HEK293 (cell line): ENCODE results near the gene CLCN2.

ENCODE experiments used
- CTCF ChIA-PET: fragments of 350-600 bp; formaldehyde crosslinking; extraction: SDS; loops from one replicate; lab custom pipeline; 2021; ENCODE audit warnings: antibody characterized with exemption; lab: Yijun Ruan, JAX
- POLR2A ChIA-PET: fragments of 300-600 bp; formaldehyde crosslinking; extraction: SDS; loops from one replicate; lab custom pipeline; 2020; ENCODE audit warnings: antibody characterized with exemption, inconsistent platforms; lab: Yijun Ruan, JAX
- H3K27ac ChIP-seq: fragments of 200-500 bp; sonication (Bioruptor generic); 2 replicates; pipeline ENCODE4 v1.5.1; 2014; ENCODE audit warnings: low read depth, low read length, control low read depth, inconsistent platforms; ENCODE audit errors: extremely low read depth
- H3K36me3 ChIP-seq, 2 experiments: fragments of 200-500 bp in 1 of 2; sonication (Bioruptor generic) in 1 of 2; 1 replicate in 1 of 2; 2 replicates in 1 of 2; pipeline ENCODE4 v1.5.1; 2014 to 2017; ENCODE audit warnings: inconsistent platforms in 2 of 2, low read length in 2 of 2; ENCODE audit not compliant: control insufficient read depth in 2 of 2, insufficient read depth in 1 of 2
- H3K4me1 ChIP-seq: fragments of 200-500 bp; sonication (Bioruptor generic); 2 replicates; pipeline ENCODE4 v1.5.1; 2014; ENCODE audit warnings: mild to moderate bottlenecking, low read length, inconsistent platforms; ENCODE audit not compliant: control insufficient read depth, insufficient read depth
- H3K4me3 ChIP-seq: 2 replicates; pipeline ENCODE4 v1.5.1; 2011; ENCODE audit warnings: low read depth, mild to moderate bottlenecking, control low read depth, low read length, moderate library complexity
- H3K9me3 ChIP-seq: fragments of 200-500 bp; sonication (Bioruptor generic); 2 replicates; pipeline ENCODE4 v1.5.1; 2014; ENCODE audit warnings: low read depth, low read length, inconsistent platforms; ENCODE audit not compliant: control insufficient read depth, insufficient read depth
- HOXC10 ChIP-seq: sonication (generic); formaldehyde crosslinking; IDR thresholded peaks from 2 replicates; pipeline ENCODE4 v1.8.1; 2023; ENCODE audit warnings: mild to moderate bottlenecking, missing genetic modification reagents
- INSM2 ChIP-seq: fragments of 450-650 bp; formaldehyde crosslinking; IDR thresholded peaks from 2 replicates; pipeline ENCODE4 v1.5.1; 2016; ENCODE audit warnings: missing biosample characterization, missing genetic modification characterization
- KLF1 ChIP-seq: fragments of 450-650 bp; formaldehyde crosslinking; IDR thresholded peaks from 2 replicates; pipeline ENCODE4 v1.5.1; 2016; ENCODE audit warnings: missing biosample characterization, missing genetic modification characterization
- KLF16 ChIP-seq: fragments of 450-650 bp; formaldehyde crosslinking; IDR thresholded peaks from 2 replicates; pipeline ENCODE4 v1.5.1; 2017; ENCODE audit warnings: missing biosample characterization, missing genetic modification characterization
- ZBTB17 ChIP-seq: fragments of 450-650 bp; formaldehyde crosslinking; IDR thresholded peaks from 2 replicates; pipeline ENCODE4 v1.5.1; 2016; ENCODE audit warnings: missing biosample characterization, missing genetic modification characterization
- ZBTB44 ChIP-seq: fragments of 450-650 bp; IDR thresholded peaks from 2 replicates; pipeline ENCODE4 v1.5.1; 2018; ENCODE audit warnings: missing biosample characterization, mild to moderate bottlenecking, missing genetic modification characterization
- ZNF148 ChIP-seq: fragments of 450-650 bp; formaldehyde crosslinking; IDR thresholded peaks from 2 replicates; pipeline ENCODE4 v1.5.0; 2017; ENCODE audit warnings: missing biosample characterization, missing genetic modification characterization, borderline replicate concordance
- ZNF214 ChIP-seq: fragments of 450-650 bp; formaldehyde crosslinking; IDR thresholded peaks from 2 replicates; pipeline ENCODE4 v1.5.1; 2017; ENCODE audit warnings: missing biosample characterization, mild to moderate bottlenecking, missing genetic modification characterization, borderline replicate concordance
- ZNF239 ChIP-seq: fragments of 450-650 bp; formaldehyde crosslinking; IDR thresholded peaks from 2 replicates; pipeline ENCODE4 v1.5.1; 2016; ENCODE audit warnings: missing biosample characterization, missing genetic modification characterization
- ZNF280C ChIP-seq: fragments of 450-650 bp; formaldehyde crosslinking; IDR thresholded peaks from 2 replicates; pipeline ENCODE4 v1.5.1; 2016; ENCODE audit warnings: missing biosample characterization, missing genetic modification characterization
- ZNF391 ChIP-seq: fragments of 450-650 bp; formaldehyde crosslinking; IDR thresholded peaks from 2 replicates; pipeline ENCODE4 v1.5.1; 2016; ENCODE audit warnings: low read depth, missing biosample characterization, missing genetic modification characterization, borderline replicate concordance
- ZNF639 ChIP-seq: fragments of 450-650 bp; formaldehyde crosslinking; IDR thresholded peaks from 2 replicates; pipeline ENCODE4 v1.5.1; 2016; ENCODE audit warnings: missing biosample characterization, missing genetic modification characterization
- ZNF670 ChIP-seq: fragments of 450-650 bp; formaldehyde crosslinking; IDR thresholded peaks from 2 replicates; pipeline ENCODE4 v1.5.1; 2016; ENCODE audit warnings: missing biosample characterization, missing genetic modification characterization, low read depth
- ZNF704 ChIP-seq: fragments of 450-650 bp; formaldehyde crosslinking; IDR thresholded peaks from 2 replicates; pipeline ENCODE4 v1.5.1; 2016; ENCODE audit warnings: missing biosample characterization, missing genetic modification characterization
- ZNF707 ChIP-seq: fragments of 450-650 bp; formaldehyde crosslinking; IDR thresholded peaks from 2 replicates; pipeline ENCODE4 v1.5.1; 2016; ENCODE audit warnings: missing biosample characterization, missing genetic modification characterization

Gene CLCN2

GRCh38 chr3:184337981-184338380 lies 23.4 kb downstream of the CLCN2 start:
- H3K27ac ChIP-seq = no peak overlapping the region
- POLR2A ChIA-PET = interaction anchor here (0.6 to 2.0 kb wide), 3 partner anchors 11 to 34 kb away, joined by 3 to 5 read pairs (median 3); no protein-coding TSS in a partner anchor
- no peaks in the 10 kb centered on the region for H3K4me1 ChIP-seq
- H3K4me3 ChIP-seq = no peak overlapping the region
- H3K9me3 ChIP-seq = no peaks in the 10 kb centered on the region
- CTCF ChIA-PET = interaction anchor here (1.6 to 2.2 kb wide), 2 partner anchors 16 to 34 kb away, joined by 6 to 8 read pairs; no protein-coding TSS in a partner anchor
- TF ChIP-seq ZNF239 (tag by site-specific recombination) = no peak
- TF ChIP-seq ZNF214 = no peak
- TF ChIP-seq ZBTB44 = no peak
- TF ChIP-seq ZNF639 (tag by site-specific recombination) = no peak
- no peak for TF ChIP-seq KLF1 (tag by site-specific recombination)
- no peak for TF ChIP-seq HOXC10
- no peak for TF ChIP-seq ZNF704 (tag by site-specific recombination)
- TF ChIP-seq ZBTB17 (tag by site-specific recombination) = no peak
- TF ChIP-seq ZNF280C (tag by site-specific recombination) = no peak
- TF ChIP-seq ZNF670 (tag by site-specific recombination) = no peak
- no peak for TF ChIP-seq ZNF707 (tag by site-specific recombination)
- no peak for TF ChIP-seq ZNF148
- TF ChIP-seq KLF16 (tag by site-specific recombination) = no peak
- TF ChIP-seq ZNF391 = no peak
- no peak for TF ChIP-seq INSM2 (tag by site-specific recombination)
- TF ChIP-seq, all 188 proteins: peak for 0
- H3K36me3 ChIP-seq = peaks cover 0 to 55% of the 10 kb centered on the region in 2 experiments; a peak in 1 of 3 replicates
